CD4-positive, alpha-beta memory T cell (primary cell): ENCODE measurements around the gene SETMAR. TPM values are rescaled to one million over a fixed set of nuclear protein-coding genes. Genes with fewer than 3 reads are reported as not detected.

ENCODE experiments used
- CTCF ChIA-PET: fragments of 350-600 bp; sonication (Branson Sonifier 250); formaldehyde crosslinking; loops from one replicate; lab custom pipeline; 2021; ENCODE audit warnings: inconsistent platforms; ENCODE audit not compliant: partially characterized antibody; lab: Charles Lee
- POLR2A ChIA-PET: fragments of 350-600 bp; sonication (Branson Sonifier 250); formaldehyde crosslinking; loops from one replicate; lab custom pipeline; 2021; ENCODE audit not compliant: partially characterized antibody; lab: Charles Lee
- DNase-seq, 5 donors: peaks; one replicate each; pipeline versions ENCODE4 v3.0.0 to v3.0.0-alpha.2; 2020 to 2022; ENCODE audit warnings: mixed read lengths in 1 of 5
- H3K27ac ChIP-seq: one replicate; pipeline ENCODE4 v1.7.0; 2013; ENCODE audit warnings: low read depth, low read length
- H3K27me3 ChIP-seq: 2 replicates; pipeline ENCODE4 v1.7.0; 2013; ENCODE audit warnings: mild to moderate bottlenecking, low read length, moderate library complexity; ENCODE audit not compliant: insufficient read depth
- H3K36me3 ChIP-seq: 2 replicates; pipeline ENCODE4 v1.7.0; 2013; ENCODE audit warnings: mild to moderate bottlenecking, low read length, moderate library complexity; ENCODE audit not compliant: insufficient read depth
- H3K4me1 ChIP-seq: 2 replicates; pipeline ENCODE4 v1.7.0; 2013; ENCODE audit warnings: mild to moderate bottlenecking, low read length, moderate library complexity; ENCODE audit not compliant: insufficient read depth
- H3K4me3 ChIP-seq, 2 donors: one replicate each; pipeline ENCODE4 v1.7.0; 2013; ENCODE audit warnings: low read length in 2 of 2, mild to moderate bottlenecking in 1 of 2
- H3K9me3 ChIP-seq, 2 donors: one replicate each; pipeline ENCODE4 v1.7.0; 2013; ENCODE audit warnings: low read length in 2 of 2, control low read depth in 1 of 2; ENCODE audit not compliant: control insufficient read depth in 1 of 2
- H3K27ac Mint-ChIP-seq, 7 donors: one replicate each; pipeline ENCODE4 v1.8.0; 2020 to 2021; ENCODE audit warnings: mixed read lengths in 7 of 7, mild to moderate bottlenecking in 6 of 7, inconsistent platforms in 3 of 7, moderate library complexity in 3 of 7
- H3K27me3 Mint-ChIP-seq, 2 donors: one replicate each; pipeline ENCODE4 v1.8.0; 2020 to 2021; ENCODE audit warnings: mixed read lengths in 2 of 2
- H3K36me3 Mint-ChIP-seq, 2 donors: one replicate each; pipeline ENCODE4 v1.8.0; 2020 to 2021; ENCODE audit warnings: mixed read lengths in 2 of 2, inconsistent platforms in 1 of 2, mild to moderate bottlenecking in 1 of 2
- H3K4me1 Mint-ChIP-seq, 4 donors: one replicate each; pipeline ENCODE4 v1.8.0; 2020 to 2021; ENCODE audit warnings: mixed read lengths in 4 of 4, mild to moderate bottlenecking in 1 of 4
- H3K4me3 Mint-ChIP-seq, 8 donors: one replicate each; pipeline ENCODE4 v1.8.0; 2020 to 2021; ENCODE audit warnings: mixed read lengths in 8 of 8, mild to moderate bottlenecking in 7 of 8, moderate library complexity in 6 of 8, inconsistent platforms in 3 of 8
- H3K9me3 Mint-ChIP-seq, 8 donors: one replicate each; pipeline ENCODE4 v1.8.0; 2020 to 2021; ENCODE audit warnings: mixed read lengths in 8 of 8, mild to moderate bottlenecking in 5 of 8, inconsistent platforms in 3 of 8, moderate library complexity in 1 of 8
- intact Hi-C: fragments of 100-400 bp; cut with micrococcal nuclease; formaldehyde crosslinking; loops from one replicate; pipeline ENCODE4 v1.15.1; 2023
- polyA plus RNA-seq, 2 donors: library from polyadenylated mRNA; unstranded; fragments of 300-500 nt; fragmentation: Illumina TruSeq; gene quantifications; one replicate each; pipeline ENCODE4 v1.2.3, GENCODE V29; 2021
- total RNA-seq, 2 experiments: library from RNA; stranded (reverse); gene quantifications; one replicate each; pipeline ENCODE4 v1.2.3, GENCODE V29; 2021

SETMAR gene
- total and polyA plus RNA-seq, 4 experiments from 2014 or later = 10.2 to 12.9 (median 11.3) TPM

- peaks cover 0 to 2% (median 0%) of the 10 kb centered on the region in 8 donors for H3K9me3 Mint-ChIP-seq
- Histone ChIP-seq H3K27me3 (no peaks in the 10 kb centered on the region), H3K9me3 (no peaks in the 10 kb centered on the region), H3K27ac (no peak overlapping the region), H3K36me3 (no peaks in the 10 kb centered on the region), H3K4me1 (no peaks in the 10 kb centered on the region), H3K4me3 (no peak overlapping the region)
- POLR2A ChIA-PET = no interaction called here
- H3K27me3 Mint-ChIP-seq = no peaks in the 10 kb centered on the region
- H3K27ac Mint-ChIP-seq = peak overlapping the region in 1 of 7 donors; percentile 43
- no peak overlapping the region for H3K4me3 Mint-ChIP-seq
- H3K36me3 Mint-ChIP-seq = peaks cover 0 to 12% of the 10 kb centered on the region in 2 donors
- intact Hi-C loops = no loop called here
- H3K4me1 Mint-ChIP-seq = no peaks in the 10 kb centered on the region
- no peak for DNase-seq
- CTCF ChIA-PET = interaction anchor here (1.7 to 1.9 kb wide), 2 partner anchors 10 to 14 kb away, joined by 3 to 4 read pairs; no protein-coding TSS in a partner anchor
Measured at GRCh38 chr3:4336850-4337546, 33.8 kb downstream of the SETMAR start.

GRCh38 chr3:4338751-4339150 lies 35.6 kb downstream of the SETMAR start:
- peaks cover 1 to 12% of the 10 kb centered on the region in 2 donors for H3K36me3 Mint-ChIP-seq
- H3K27me3 Mint-ChIP-seq = no peaks in the 10 kb centered on the region
- no peak for DNase-seq
- CTCF ChIA-PET = interaction anchor here (4.6 kb wide), 1 partner anchor 12 kb away, joined by 29 read pairs; no protein-coding TSS in a partner anchor
- intact Hi-C loops = no loop called here
- H3K36me3 ChIP-seq = no peaks in the 10 kb centered on the region
- POLR2A ChIA-PET = no interaction called here
- H3K27ac Mint-ChIP-seq = no peak overlapping the region
- no peak overlapping the region for H3K27ac ChIP-seq
- H3K27me3 ChIP-seq = no peaks in the 10 kb centered on the region
- no peaks in the 10 kb centered on the region for H3K4me1 ChIP-seq
- H3K4me3 ChIP-seq = no peak overlapping the region
- H3K4me3 Mint-ChIP-seq = no peak overlapping the region
- peaks cover 0 to 1% (median 0%) of the 10 kb centered on the region in 8 donors for H3K9me3 Mint-ChIP-seq
- H3K4me1 Mint-ChIP-seq = no peaks in the 10 kb centered on the region
- no peaks in the 10 kb centered on the region for H3K9me3 ChIP-seq

- H3K36me3 Mint-ChIP-seq = peaks cover 1 to 17% of the 10 kb centered on the region in 2 donors
- no peak for DNase-seq
- Histone ChIP-seq H3K36me3 (no peaks in the 10 kb centered on the region), H3K4me1 (no peaks in the 10 kb centered on the region), H3K27me3 (no peaks in the 10 kb centered on the region), H3K27ac (no peak overlapping the region), H3K4me3 (no peak overlapping the region), H3K9me3 (no peaks in the 10 kb centered on the region)
- no peak overlapping the region for H3K4me3 Mint-ChIP-seq
- POLR2A ChIA-PET = no interaction called here
- H3K27ac Mint-ChIP-seq = no peak overlapping the region
- H3K4me1 Mint-ChIP-seq = no peaks in the 10 kb centered on the region
- CTCF ChIA-PET = interaction anchor here (4.6 kb wide), 1 partner anchor 11 kb away, joined by 29 read pairs; no protein-coding TSS in a partner anchor
- intact Hi-C loops = no loop called here
- H3K27me3 Mint-ChIP-seq = no peaks in the 10 kb centered on the region
- H3K9me3 Mint-ChIP-seq = peaks cover 0 to 1% (median 0%) of the 10 kb centered on the region in 8 donors
Measured at GRCh38 chr3:4340077-4340410, 36.9 kb downstream of the SETMAR start.

DNA sequence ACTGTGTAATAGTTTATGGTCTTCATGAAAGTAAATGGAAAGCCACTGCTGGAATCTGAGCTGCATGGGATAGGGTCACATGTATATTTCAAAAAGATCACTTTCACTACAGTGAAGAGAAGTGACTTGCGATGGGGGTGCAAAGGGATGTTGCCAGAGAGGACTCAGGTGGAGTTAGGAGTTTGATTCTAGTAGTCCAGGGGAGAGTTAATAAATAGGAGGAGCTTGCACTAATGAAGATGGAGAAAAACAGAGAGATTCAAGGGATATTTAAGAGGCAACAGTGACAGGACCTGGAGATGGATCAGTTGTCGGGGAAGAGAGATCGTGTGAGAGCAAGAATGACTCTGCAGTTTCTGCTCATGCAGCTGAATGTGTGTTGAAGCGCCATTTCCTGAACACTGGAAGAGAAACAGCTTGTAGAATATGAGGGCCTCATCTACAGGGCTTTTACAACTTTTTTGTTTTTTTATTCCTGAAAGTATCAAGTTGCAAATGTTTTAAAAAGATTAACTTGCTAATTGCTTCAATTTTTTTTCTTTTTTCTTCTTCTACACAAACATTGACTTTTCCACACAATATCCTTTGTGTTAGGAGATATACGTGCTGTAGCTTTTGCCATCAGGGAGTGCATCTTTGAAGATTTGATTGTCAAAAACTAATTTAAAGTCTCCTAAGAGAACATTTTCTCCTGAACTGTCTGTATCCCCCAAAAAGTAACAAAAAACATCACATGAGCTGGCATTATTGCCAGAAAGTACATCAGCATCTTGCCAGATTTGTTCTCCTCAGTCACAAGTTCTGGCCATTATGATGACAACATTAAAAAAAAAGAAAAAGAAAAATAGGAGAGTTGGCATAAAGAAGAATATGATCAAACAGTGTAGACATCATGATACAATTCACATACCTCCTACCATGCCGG lies 37.5 kb downstream of the SETMAR start:
- no peak overlapping the region for H3K4me3 Mint-ChIP-seq
- ChIA-PET CTCF (interaction anchor here (1.2 to 4.6 kb wide), 3 partner anchors 8 to 293 kb away, joined by 4 to 29 read pairs (median 7); no protein-coding TSS in a partner anchor), POLR2A (interaction anchor here (1.1 kb wide), 1 partner anchor 10 kb away, joined by 3 read pairs; no protein-coding TSS in a partner anchor)
- intact Hi-C loops = no loop called here
- H3K36me3 Mint-ChIP-seq = peaks cover 1 to 17% of the 10 kb centered on the region in 2 donors
- H3K27ac Mint-ChIP-seq = peak overlapping the region in 1 of 7 donors; percentile 32
- peaks cover 0 to 1% (median 0%) of the 10 kb centered on the region in 8 donors for H3K9me3 Mint-ChIP-seq
- H3K27me3 Mint-ChIP-seq = no peaks in the 10 kb centered on the region
- Histone ChIP-seq H3K4me1 (no peaks in the 10 kb centered on the region), H3K27me3 (no peaks in the 10 kb centered on the region), H3K4me3 (no peak overlapping the region), H3K36me3 (no peaks in the 10 kb centered on the region), H3K9me3 (no peaks in the 10 kb centered on the region), H3K27ac (no peak overlapping the region)
- no peak for DNase-seq
- H3K4me1 Mint-ChIP-seq = no peaks in the 10 kb centered on the region

GRCh38 chr3:4341336-4341675 lies 38.1 kb downstream of the SETMAR start:
- no peak overlapping the region for H3K27ac Mint-ChIP-seq
- Histone ChIP-seq H3K4me3 (no peak overlapping the region), H3K27ac (no peak overlapping the region), H3K9me3 (no peaks in the 10 kb centered on the region), H3K4me1 (no peaks in the 10 kb centered on the region), H3K36me3 (no peaks in the 10 kb centered on the region), H3K27me3 (no peaks in the 10 kb centered on the region)
- peaks cover 0 to 1% (median 0%) of the 10 kb centered on the region in 8 donors for H3K9me3 Mint-ChIP-seq
- ChIA-PET POLR2A (interaction anchor here (1.1 kb wide), 1 partner anchor 9 kb away, joined by 3 read pairs; no protein-coding TSS in a partner anchor), CTCF (interaction anchor here (1.2 to 4.6 kb wide), 3 partner anchors 8 to 292 kb away, joined by 4 to 29 read pairs (median 7); no protein-coding TSS in a partner anchor)
- H3K27me3 Mint-ChIP-seq = no peaks in the 10 kb centered on the region
- no peak overlapping the region for H3K4me3 Mint-ChIP-seq
- peaks cover 0 to 1% (median 0%) of the 10 kb centered on the region in 4 donors for H3K4me1 Mint-ChIP-seq
- peaks cover 1 to 17% of the 10 kb centered on the region in 2 donors for H3K36me3 Mint-ChIP-seq
- no peak for DNase-seq
- intact Hi-C loops = no loop called here

- Mint-ChIP-seq H3K27ac (no peak overlapping the region), H3K9me3 (no peaks in the 10 kb centered on the region), H3K36me3 (peaks cover 1 to 17% of the 10 kb centered on the region in 2 donors), H3K4me1 (peaks cover 0 to 1% (median 0%) of the 10 kb centered on the region in 4 donors), H3K27me3 (no peaks in the 10 kb centered on the region), H3K4me3 (no peak overlapping the region)
- Histone ChIP-seq H3K36me3 (no peaks in the 10 kb centered on the region), H3K4me1 (no peaks in the 10 kb centered on the region), H3K9me3 (no peaks in the 10 kb centered on the region), H3K4me3 (no peak overlapping the region), H3K27ac (no peak overlapping the region), H3K27me3 (no peaks in the 10 kb centered on the region)
- intact Hi-C loops = no loop called here
- no peak for DNase-seq
- CTCF ChIA-PET = interaction anchor here (4.6 kb wide), 1 partner anchor 8 kb away, joined by 29 read pairs; no protein-coding TSS in a partner anchor
- POLR2A ChIA-PET = no interaction called here
Measured at GRCh38 chr3:4343258-4343657, 40.1 kb downstream of the SETMAR start.
